Colon (tissue), 2 donors: ENCODE measurements around the gene DDX19B.
"Not testable (repeated sequence)": the region's sequence is repeated elsewhere in the genome, so short reads cannot be mapped to it uniquely, and the experiment has no call there.

Experiments
- FAIRE-seq: peaks from 2 replicates; lab custom pipeline; 2012; peaks lifted over from hg19 to GRCh38; lab: Jason Lieb, UNC
- donor health status: control.
- donor health status: control.

The DDX19B gene

GRCh38 chr16:70289229-70290094 lies 9.5 kb upstream of the DDX19B start, which contains the start of gene AARS1:
TSS of gene AARS1 (minus strand) at chr16:70289506. CDS start at chr16:70282763, 6,743 bp downstream.
- no peak for FAIRE-seq

GRCh38 chr16:70290949-70291519 lies 8.0 kb upstream of the DDX19B start:
- no peak for FAIRE-seq

GRCh38 chr16:70292148-70292547 lies 6.8 kb upstream of the DDX19B start:
- FAIRE-seq: not testable (repeated sequence)

GRCh38 chr16:70294385-70295025 lies 4.5 kb upstream of the DDX19B start:
- FAIRE-seq: no peak

GRCh38 chr16:70295634-70296033 lies 3.4 kb upstream of the DDX19B start:
- FAIRE-seq: no peak

GRCh38 chr16:70301121-70301520 lies 2.1 kb downstream of the DDX19B start:
- no peak for FAIRE-seq

- no peak for FAIRE-seq
Measured at GRCh38 chr16:70302745-70303144, 3.8 kb downstream of the DDX19B start.

- no peak for FAIRE-seq
Measured at GRCh38 chr16:70304892-70305448, 6.0 kb downstream of the DDX19B start.

- no peak for FAIRE-seq
Measured at GRCh38 chr16:70306880-70307279, 7.9 kb downstream of the DDX19B start.

GRCh38 chr16:70307726-70308125 lies 8.7 kb downstream of the DDX19B start:
- FAIRE-seq: not testable (repeated sequence)

GRCh38 chr16:70320121-70320520 lies 21.1 kb downstream of the DDX19B start:
- no peak for FAIRE-seq

- no peak for FAIRE-seq
Measured at GRCh38 chr16:70324998-70325747, 26.2 kb downstream of the DDX19B start.

- FAIRE-seq: no peak
Measured at GRCh38 chr16:70331091-70331490, 32.1 kb downstream of the DDX19B start.

GRCh38 chr16:70331588-70332358 lies 32.8 kb downstream of the DDX19B start:
- FAIRE-seq: no peak

GRCh38 chr16:70332728-70333127 lies 33.7 kb downstream of the DDX19B start:
- not testable (repeated sequence) for FAIRE-seq

- FAIRE-seq: no peak
Measured at GRCh38 chr16:70337814-70338213, 38.8 kb downstream of the DDX19B start.

GRCh38 chr16:70341600-70341999 lies 42.6 kb downstream of the DDX19B start:
- FAIRE-seq: no peak

- no peak for FAIRE-seq
Measured at GRCh38 chr16:70342016-70342415, 43.0 kb downstream of the DDX19B start.

- no peak for FAIRE-seq
Measured at GRCh38 chr16:70345840-70346239, 46.9 kb downstream of the DDX19B start.

GRCh38 chr16:70348991-70349390 lies 50.0 kb downstream of the DDX19B start:
- FAIRE-seq: no peak

- FAIRE-seq: no peak
Measured at GRCh38 chr16:70349783-70350182, 50.8 kb downstream of the DDX19B start.
